ENCODE results near the gene DOCK7. TPM values are rescaled to one million over a fixed set of nuclear protein-coding genes. Genes with fewer than 3 reads are reported as not detected.

Gene DOCK7
- total RNA-seq, 1 donor from 2014 or later: 20.8 TPM

DNA sequence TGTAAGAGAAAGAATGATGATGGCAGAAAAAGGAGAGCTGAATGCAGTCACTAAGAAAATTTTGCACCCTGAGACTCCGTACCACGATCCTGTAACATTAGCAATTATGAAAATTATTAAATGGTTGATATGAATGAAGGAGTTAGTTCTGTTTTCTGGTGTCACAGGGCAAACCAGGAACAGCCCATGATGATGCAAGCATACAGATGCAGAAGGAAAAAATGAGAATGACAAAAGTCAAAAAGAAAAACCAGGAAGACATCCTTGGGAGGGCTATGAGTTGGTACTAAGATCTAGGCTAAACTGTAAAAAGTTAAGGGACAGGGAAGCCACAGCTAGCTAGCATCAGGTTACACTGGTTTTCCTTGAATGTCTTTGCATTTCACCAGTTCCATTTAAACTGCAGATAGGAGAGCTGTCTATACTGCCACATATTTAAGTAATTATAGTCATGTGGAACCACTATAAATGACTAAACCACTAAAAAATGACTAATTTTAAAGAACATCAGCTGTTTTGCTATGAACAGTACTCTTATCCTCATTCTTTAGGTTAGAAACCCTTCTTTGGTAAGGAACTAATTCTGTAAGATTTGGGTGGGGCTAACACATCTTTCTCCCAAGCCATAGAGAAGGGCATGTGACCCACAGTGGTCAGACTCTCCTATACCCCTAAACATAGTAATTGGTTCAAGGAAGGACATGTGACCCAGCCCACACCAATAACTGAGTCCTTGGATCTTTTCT is 11.4 kb downstream of the DOCK7 start:
- FAIRE-seq: no peak
- no peak for TF ChIP-seq CTCF (IDR thresholded peaks at IDR 0.05; ENCODE audit: insufficient read depth, low read length, severe bottlenecking)
- no peak overlapping the region for H3K4me3 ChIP-seq (ENCODE audit: low read depth, low read length)

GRCh38 chr1:62673629-62674028 is 14.6 kb downstream of the DOCK7 start:
- H3K36me3 ChIP-seq (ENCODE audit: control insufficient read depth, insufficient read depth, low read length): no peaks in the 10 kb centered on the region
- TF ChIP-seq CTCF (IDR thresholded peaks at IDR 0.05; ENCODE audit: insufficient read depth, low read length, severe bottlenecking): no peak
- no peaks in the 10 kb centered on the region for H3K27me3 ChIP-seq (ENCODE audit: control insufficient read depth, insufficient read depth, low read length)
- no peak overlapping the region for H3K4me3 ChIP-seq (ENCODE audit: low read depth, low read length)
- no peak for DNase-seq (ENCODE audit: low read depth)
- no peak for FAIRE-seq

More for the DNA sequence above, 11.4 kb downstream of the DOCK7 start:
- DNase-seq (ENCODE audit: low read depth): no peak
- Histone ChIP-seq H3K36me3 (ENCODE audit: control insufficient read depth, insufficient read depth, low read length) (no peaks in the 10 kb centered on the region), H3K27me3 (ENCODE audit: control insufficient read depth, insufficient read depth, low read length) (no peaks in the 10 kb centered on the region)

DNA sequence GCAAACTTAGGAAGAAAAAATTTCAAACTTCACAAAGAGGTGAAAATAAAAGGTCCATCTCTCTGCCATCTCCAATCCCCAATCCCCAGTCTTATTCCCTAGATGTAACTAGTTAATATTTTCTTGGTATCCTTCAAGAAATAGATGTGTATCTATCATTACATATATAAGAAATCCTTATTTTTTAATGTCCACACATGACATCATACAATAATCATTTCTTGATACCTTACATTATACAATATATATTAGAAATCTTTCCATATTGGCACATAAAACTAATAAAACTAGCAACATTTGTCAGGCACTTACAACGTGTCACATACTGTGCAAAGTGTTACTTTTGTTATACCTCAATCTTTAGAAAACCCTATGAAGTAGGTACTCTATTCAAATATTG is 16.2 kb downstream of the DOCK7 start:
- Histone ChIP-seq H3K27me3 (ENCODE audit: control insufficient read depth, insufficient read depth, low read length) (no peaks in the 10 kb centered on the region), H3K36me3 (ENCODE audit: control insufficient read depth, insufficient read depth, low read length) (no peaks in the 10 kb centered on the region), H3K4me3 (ENCODE audit: low read depth, low read length) (no peak overlapping the region)
- FAIRE-seq (no peak), DNase-seq (ENCODE audit: low read depth) (no peak)
- TF ChIP-seq CTCF (IDR thresholded peaks at IDR 0.05; ENCODE audit: insufficient read depth, low read length, severe bottlenecking): no peak

GRCh38 chr1:62654744-62655143 is 33.4 kb downstream of the DOCK7 start:
- no peak overlapping the region for H3K4me3 ChIP-seq (ENCODE audit: low read depth, low read length)
- H3K27me3 ChIP-seq (ENCODE audit: control insufficient read depth, insufficient read depth, low read length): no peaks in the 10 kb centered on the region
- no peaks in the 10 kb centered on the region for H3K36me3 ChIP-seq (ENCODE audit: control insufficient read depth, insufficient read depth, low read length)
- no peak for DNase-seq (ENCODE audit: low read depth)
- no peak for TF ChIP-seq CTCF (IDR thresholded peaks at IDR 0.05; ENCODE audit: insufficient read depth, low read length, severe bottlenecking)
- no peak for FAIRE-seq

DNA sequence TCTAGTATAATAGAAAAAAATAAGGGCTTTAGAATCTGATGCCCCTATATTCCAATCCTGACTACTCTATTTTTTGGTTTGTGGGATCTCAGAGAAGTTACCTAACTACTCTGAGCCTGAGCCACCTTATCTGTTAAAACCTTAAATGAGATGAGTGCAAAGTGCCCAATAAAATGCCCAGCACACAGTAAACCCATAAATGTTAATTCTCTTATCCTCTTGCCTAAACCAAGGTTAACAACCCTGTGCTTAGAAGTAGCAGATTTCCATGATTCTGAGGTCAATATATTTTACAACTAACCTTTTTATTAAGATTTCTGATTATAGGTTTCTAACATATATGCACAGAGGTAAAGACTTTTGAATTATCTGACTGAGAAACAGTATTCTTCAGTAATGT is 35.8 kb downstream of the DOCK7 start:
- no peak for FAIRE-seq
- Histone ChIP-seq H3K4me3 (ENCODE audit: low read depth, low read length) (no peak overlapping the region), H3K27me3 (ENCODE audit: control insufficient read depth, insufficient read depth, low read length) (no peaks in the 10 kb centered on the region), H3K36me3 (ENCODE audit: control insufficient read depth, insufficient read depth, low read length) (no peaks in the 10 kb centered on the region)
- TF ChIP-seq CTCF (IDR thresholded peaks at IDR 0.05; ENCODE audit: insufficient read depth, low read length, severe bottlenecking): no peak
- DNase-seq (ENCODE audit: low read depth): no peak

- Histone ChIP-seq H3K36me3 (ENCODE audit: control insufficient read depth, insufficient read depth, low read length) (no peaks in the 10 kb centered on the region), H3K4me3 (ENCODE audit: low read depth, low read length) (no peak overlapping the region), H3K27me3 (ENCODE audit: control insufficient read depth, insufficient read depth, low read length) (no peaks in the 10 kb centered on the region)
- DNase-seq (ENCODE audit: low read depth) (no peak), FAIRE-seq (no peak)
- no peak for TF ChIP-seq CTCF (IDR thresholded peaks at IDR 0.05; ENCODE audit: insufficient read depth, low read length, severe bottlenecking)
These were observed 44.9 kb downstream of the DOCK7 start for GRCh38 chr1:62643283-62643682.
